Kidney (tissue), 14 donors: ENCODE results near the gene ADARB1. TPM values are rescaled to one million over a fixed set of nuclear protein-coding genes. Genes with fewer than 3 reads are reported as not detected.
A peak's percentile ranks its signal among the peaks of the same experiment; 100 is the strongest.

Source experiments
- DNase-seq, 5 donors: peaks; one replicate each; pipeline ENCODE4 v3.0.0-alpha.2; 2013 to 2020
- FAIRE-seq: peaks from 2 replicates; lab custom pipeline; 2012; peaks lifted over from hg19 to GRCh38; lab: Jason Lieb, UNC
- H3K27ac ChIP-seq, 2 donors: one replicate each; pipeline ENCODE4 v1.7.0; 2013; ENCODE audit warnings: low read depth in 2 of 2, low read length in 2 of 2, inconsistent platforms in 1 of 2
- H3K27me3 ChIP-seq: one replicate; pipeline ENCODE4 v1.7.1; 2013; ENCODE audit warnings: low read length, inconsistent platforms; ENCODE audit not compliant: control insufficient read depth, insufficient read depth
- H3K36me3 ChIP-seq, 3 donors: one replicate each; pipeline versions ENCODE4 v1.7.0 to v1.7.1; 2013; ENCODE audit warnings: low read length in 3 of 3, control low read depth in 1 of 3, inconsistent platforms in 1 of 3; ENCODE audit not compliant: insufficient read depth in 3 of 3, control insufficient read depth in 2 of 3
- H3K4me1 ChIP-seq, 3 donors: one replicate each; pipeline versions ENCODE4 v1.7.0 to v1.7.1; 2013; ENCODE audit warnings: low read length in 3 of 3, inconsistent platforms in 1 of 3, low read depth in 1 of 3; ENCODE audit not compliant: control insufficient read depth in 2 of 3, insufficient read depth in 2 of 3
- H3K4me3 ChIP-seq, 3 donors: one replicate each; pipeline versions ENCODE4 v1.7.0 to v1.8.1; 2013; ENCODE audit warnings: low read length in 3 of 3, control low read depth in 1 of 3, inconsistent platforms in 1 of 3
- H3K9ac ChIP-seq, 3 donors: one replicate each; pipeline versions ENCODE4 v1.7.0 to v1.7.1; 2013; ENCODE audit warnings: low read length in 3 of 3, control low read depth in 1 of 3, inconsistent platforms in 1 of 3
- H3K9me3 ChIP-seq, 3 donors: one replicate each; pipeline versions ENCODE4 v1.7.0 to v1.7.1; 2013; ENCODE audit warnings: low read length in 3 of 3, control low read depth in 1 of 3, inconsistent platforms in 1 of 3; ENCODE audit not compliant: control insufficient read depth in 2 of 3, insufficient read depth in 1 of 3
- CTCF ChIP-seq: IDR thresholded peaks from 3 replicates; pipeline ENCODE4 v1.5.1; 2012; ENCODE audit warnings: mild to moderate bottlenecking, moderate library complexity, borderline replicate concordance; ENCODE audit not compliant: insufficient read depth; ENCODE audit errors: extremely low read depth
- intact Hi-C: fragments of 100-400 bp; cut with DNase I; formaldehyde crosslinking; loops from one replicate; pipeline ENCODE4 v1.11.1; 2022
- polyA plus RNA-seq: library from polyadenylated mRNA; stranded (reverse); fragments of 350-450 nt; fragmentation: Illumina TruSeq; extraction: RNeasy Lipid Tissue Mini Kit (QIAGEN cat#74804); gene quantifications from one replicate; pipeline ENCODE4 v1.2.3, GENCODE V29; 2014; ENCODE audit warnings: low read depth, low replicate concordance; ENCODE audit not compliant: insufficient read depth
- total RNA-seq: library from RNA; stranded (reverse); fragmentation: NEBNext Ultra II Directional; extraction: Animal tissue kit (Norgen Biotek cat#: 25700); gene quantifications from one replicate; pipeline ENCODE4 v1.2.1, GENCODE V29; 2021
- donor health status: control.
- donor health status: control.
- donor health status: control.
- donor health status: control.
- donor health status: control.
- donor health status: DM: yes; HTN: yes; CAD: no.
- donor health status: Normal renal cell carcinoma (clear cell type).

Gene ADARB1
- total and polyA plus RNA-seq, 2 donors from 2014 or later: 6.7 to 34.9 TPM

- DNase-seq (peak in 2 of 5 donors; percentile 30 to 52), FAIRE-seq (no peak)
- Histone ChIP-seq H3K4me1 (no peaks in the 10 kb centered on the region), H3K27me3 (no peaks in the 10 kb centered on the region), H3K27ac (no peak overlapping the region), H3K9me3 (no peaks in the 10 kb centered on the region), H3K4me3 (no peak overlapping the region), H3K36me3 (no peaks in the 10 kb centered on the region), H3K9ac (no peak overlapping the region)
- no peak for TF ChIP-seq CTCF
- intact Hi-C loops: no loop called here
These were observed 178.1 kb downstream of the ADARB1 start for GRCh38 chr21:45252448-45252925.

GRCh38 chr21:45253180-45253579 lies 178.8 kb downstream of the ADARB1 start:
- H3K4me3 ChIP-seq: no peak overlapping the region
- no peaks in the 10 kb centered on the region for H3K36me3 ChIP-seq
- H3K27ac ChIP-seq: no peak overlapping the region
- H3K9ac ChIP-seq: no peak overlapping the region
- H3K9me3 ChIP-seq: no peaks in the 10 kb centered on the region
- no peaks in the 10 kb centered on the region for H3K4me1 ChIP-seq
- peak in 1 of 5 donors; percentile 52 for DNase-seq
- H3K27me3 ChIP-seq: no peaks in the 10 kb centered on the region
- TF ChIP-seq CTCF: no peak
- FAIRE-seq: no peak
- intact Hi-C loops: no loop called here

GRCh38 chr21:45253633-45254459 lies 179.5 kb downstream of the ADARB1 start:
- Histone ChIP-seq H3K27ac (no peak overlapping the region), H3K4me3 (no peak overlapping the region), H3K4me1 (no peaks in the 10 kb centered on the region), H3K36me3 (no peaks in the 10 kb centered on the region), H3K9ac (no peak overlapping the region), H3K9me3 (no peaks in the 10 kb centered on the region), H3K27me3 (no peaks in the 10 kb centered on the region)
- intact Hi-C loops: no loop called here
- FAIRE-seq: no peak
- TF ChIP-seq CTCF: no peak
- DNase-seq: peak in 2 of 5 donors; percentile 28 to 70
